Hippocampal formation (tissue), 2 donors: Measurements from ENCODE around the gene OGFRL1.
"Not testable (repeated sequence)": the region's sequence is repeated elsewhere in the genome, so short reads cannot be mapped to it uniquely, and the experiment has no call there.

ENCODE experiments used
- DNase-seq, 2 donors: peaks; one replicate each; lab custom pipeline; 2025; lab: John Stamatoyannopoulos, UW

OGFRL1 gene

GRCh38 chr6:71288228-71289038 is at the start of gene OGFRL1:
Gene OGFRL1 (plus strand): TSS chr6:71288811. CDS start chr6:71288937, 126 bp downstream.
- peak; percentile 59 to 71 for DNase-seq

GRCh38 chr6:71239694-71240093 is 48.9 kb upstream of the OGFRL1 start:
- no peak for DNase-seq

GRCh38 chr6:71245265-71246049 is 43.2 kb upstream of the OGFRL1 start:
- DNase-seq: no peak

- no peak for DNase-seq
These were observed 42.0 kb upstream of the OGFRL1 start for GRCh38 chr6:71246596-71246995.

GRCh38 chr6:71248306-71248765 is 40.3 kb upstream of the OGFRL1 start:
- DNase-seq: peak; percentile 9 to 26

- DNase-seq: no peak
These were observed 39.6 kb upstream of the OGFRL1 start for GRCh38 chr6:71248878-71249544.

GRCh38 chr6:71250099-71250602 is 38.5 kb upstream of the OGFRL1 start:
- no peak for DNase-seq

GRCh38 chr6:71252410-71252809 is 36.2 kb upstream of the OGFRL1 start:
- no peak for DNase-seq

- no peak for DNase-seq
These were observed 35.7 kb upstream of the OGFRL1 start for GRCh38 chr6:71252960-71253359.

- no peak for DNase-seq
These were observed 34.3 kb upstream of the OGFRL1 start for GRCh38 chr6:71254323-71254722.

GRCh38 chr6:71258078-71258866 is 30.3 kb upstream of the OGFRL1 start:
- DNase-seq: no peak

GRCh38 chr6:71259888-71260604 is 28.6 kb upstream of the OGFRL1 start:
- no peak for DNase-seq

- DNase-seq: no peak
These were observed 25.7 kb upstream of the OGFRL1 start for GRCh38 chr6:71262914-71263313.

- DNase-seq: not testable (repeated sequence)
These were observed 22.2 kb upstream of the OGFRL1 start for GRCh38 chr6:71266392-71266791.

GRCh38 chr6:71268735-71269437 is 19.7 kb upstream of the OGFRL1 start:
- DNase-seq: no peak

- DNase-seq: no peak
These were observed 10.5 kb upstream of the OGFRL1 start for GRCh38 chr6:71277926-71278600.

GRCh38 chr6:71279321-71279720 is 9.3 kb upstream of the OGFRL1 start:
- DNase-seq: no peak

- no peak for DNase-seq
These were observed 8.9 kb upstream of the OGFRL1 start for GRCh38 chr6:71279740-71280139.

GRCh38 chr6:71280701-71281100 is 7.9 kb upstream of the OGFRL1 start:
- no peak for DNase-seq

- DNase-seq: no peak
These were observed 3.8 kb upstream of the OGFRL1 start for GRCh38 chr6:71284785-71285184.
